GOT3 (cell line): ENCODE data around the gene CUEDC2.

Experiments
- DNase-seq: peaks from one replicate; lab custom pipeline; 2025; ENCODE audit warnings: mixed read lengths; lab: John Stamatoyannopoulos, UW

CUEDC2 gene

GRCh38 chr10:102409604-102410428 is 22.6 kb downstream of the CUEDC2 start:
- no peak for DNase-seq

- DNase-seq = no peak
Observed at GRCh38 chr10:102408728-102409603, 23.4 kb downstream of the CUEDC2 start.

GRCh38 chr10:102408131-102408727 is 24.1 kb downstream of the CUEDC2 start:
- no peak for DNase-seq

- no peak for DNase-seq
Observed at GRCh38 chr10:102407425-102408130, 24.8 kb downstream of the CUEDC2 start.

- DNase-seq = no peak
Observed at GRCh38 chr10:102406815-102407214, 25.6 kb downstream of the CUEDC2 start.

- DNase-seq = no peak
Observed at GRCh38 chr10:102405632-102406031, 26.7 kb downstream of the CUEDC2 start.

- DNase-seq = no peak
Observed at GRCh38 chr10:102405108-102405571, 27.2 kb downstream of the CUEDC2 start.

GRCh38 chr10:102404361-102405107 is 27.8 kb downstream of the CUEDC2 start:
- no peak for DNase-seq

- no peak for DNase-seq
Observed at GRCh38 chr10:102403115-102403514, 29.3 kb downstream of the CUEDC2 start.

- no peak for DNase-seq
Observed at GRCh38 chr10:102402512-102402896, 29.9 kb downstream of the CUEDC2 start.

GRCh38 chr10:102401735-102402511 is 30.5 kb downstream of the CUEDC2 start:
- DNase-seq = no peak

GRCh38 chr10:102401342-102401654 is 31.1 kb downstream of the CUEDC2 start:
- no peak for DNase-seq

- no peak for DNase-seq
Observed at GRCh38 chr10:102400598-102401341, 31.6 kb downstream of the CUEDC2 start.

- no peak for DNase-seq
Observed at GRCh38 chr10:102400076-102400475, 32.3 kb downstream of the CUEDC2 start.

- peak; percentile 78 for DNase-seq
Observed at GRCh38 chr10:102399217-102400021, 33.0 kb downstream of the CUEDC2 start.

GRCh38 chr10:102398172-102399020 is 34.0 kb downstream of the CUEDC2 start:
- DNase-seq = no peak

GRCh38 chr10:102397222-102398171 is 34.9 kb downstream of the CUEDC2 start:
- no peak for DNase-seq
